Kidney (tissue), 14 donors: Measurements from ENCODE around the gene SEMA5B. TPM values are rescaled to one million over a fixed set of nuclear protein-coding genes. Genes with fewer than 3 reads are reported as not detected.

Experiments used
- DNase-seq, 5 donors: peaks; one replicate each; pipeline ENCODE4 v3.0.0-alpha.2; 2013 to 2020
- FAIRE-seq: peaks from 2 replicates; lab custom pipeline; 2012; peaks lifted over from hg19 to GRCh38; lab: Jason Lieb, UNC
- H3K27ac ChIP-seq, 2 donors: one replicate each; pipeline ENCODE4 v1.7.0; 2013; ENCODE audit warnings: low read depth in 2 of 2, low read length in 2 of 2, inconsistent platforms in 1 of 2
- H3K27me3 ChIP-seq: one replicate; pipeline ENCODE4 v1.7.1; 2013; ENCODE audit warnings: low read length, inconsistent platforms; ENCODE audit not compliant: control insufficient read depth, insufficient read depth
- H3K36me3 ChIP-seq, 3 donors: one replicate each; pipeline versions ENCODE4 v1.7.0 to v1.7.1; 2013; ENCODE audit warnings: low read length in 3 of 3, control low read depth in 1 of 3, inconsistent platforms in 1 of 3; ENCODE audit not compliant: insufficient read depth in 3 of 3, control insufficient read depth in 2 of 3
- H3K4me1 ChIP-seq, 3 donors: one replicate each; pipeline versions ENCODE4 v1.7.0 to v1.7.1; 2013; ENCODE audit warnings: low read length in 3 of 3, inconsistent platforms in 1 of 3, low read depth in 1 of 3; ENCODE audit not compliant: control insufficient read depth in 2 of 3, insufficient read depth in 2 of 3
- H3K4me3 ChIP-seq, 3 donors: one replicate each; pipeline versions ENCODE4 v1.7.0 to v1.8.1; 2013; ENCODE audit warnings: low read length in 3 of 3, control low read depth in 1 of 3, inconsistent platforms in 1 of 3
- H3K9ac ChIP-seq, 3 donors: one replicate each; pipeline versions ENCODE4 v1.7.0 to v1.7.1; 2013; ENCODE audit warnings: low read length in 3 of 3, control low read depth in 1 of 3, inconsistent platforms in 1 of 3
- H3K9me3 ChIP-seq, 3 donors: one replicate each; pipeline versions ENCODE4 v1.7.0 to v1.7.1; 2013; ENCODE audit warnings: low read length in 3 of 3, control low read depth in 1 of 3, inconsistent platforms in 1 of 3; ENCODE audit not compliant: control insufficient read depth in 2 of 3, insufficient read depth in 1 of 3
- intact Hi-C: fragments of 100-400 bp; cut with DNase I; formaldehyde crosslinking; loops from one replicate; pipeline ENCODE4 v1.11.1; 2022
- polyA plus RNA-seq: library from polyadenylated mRNA; stranded (reverse); fragments of 350-450 nt; fragmentation: Illumina TruSeq; extraction: RNeasy Lipid Tissue Mini Kit (QIAGEN cat#74804); gene quantifications from one replicate; pipeline ENCODE4 v1.2.3, GENCODE V29; 2014; ENCODE audit warnings: low read depth, low replicate concordance; ENCODE audit not compliant: insufficient read depth
- total RNA-seq: library from RNA; stranded (reverse); fragmentation: NEBNext Ultra II Directional; extraction: Animal tissue kit (Norgen Biotek cat#: 25700); gene quantifications from one replicate; pipeline ENCODE4 v1.2.1, GENCODE V29; 2021
- TF ChIP-seq, protein P1 (sequence below): IDR thresholded peaks from 3 replicates; pipeline ENCODE4 v1.5.1; 2012; ENCODE audit warnings: mild to moderate bottlenecking, moderate library complexity, borderline replicate concordance; ENCODE audit not compliant: insufficient read depth; ENCODE audit errors: extremely low read depth
- donor health status: control.
- donor health status: control.
- donor health status: control.
- donor health status: control.
- donor health status: control.
- donor health status: DM: yes; HTN: yes; CAD: no.
- donor health status: Normal renal cell carcinoma (clear cell type).

Gene SEMA5B
- total and polyA plus RNA-seq, 2 donors from 2014 or later = 6.6 to 8.4 TPM

DNA sequence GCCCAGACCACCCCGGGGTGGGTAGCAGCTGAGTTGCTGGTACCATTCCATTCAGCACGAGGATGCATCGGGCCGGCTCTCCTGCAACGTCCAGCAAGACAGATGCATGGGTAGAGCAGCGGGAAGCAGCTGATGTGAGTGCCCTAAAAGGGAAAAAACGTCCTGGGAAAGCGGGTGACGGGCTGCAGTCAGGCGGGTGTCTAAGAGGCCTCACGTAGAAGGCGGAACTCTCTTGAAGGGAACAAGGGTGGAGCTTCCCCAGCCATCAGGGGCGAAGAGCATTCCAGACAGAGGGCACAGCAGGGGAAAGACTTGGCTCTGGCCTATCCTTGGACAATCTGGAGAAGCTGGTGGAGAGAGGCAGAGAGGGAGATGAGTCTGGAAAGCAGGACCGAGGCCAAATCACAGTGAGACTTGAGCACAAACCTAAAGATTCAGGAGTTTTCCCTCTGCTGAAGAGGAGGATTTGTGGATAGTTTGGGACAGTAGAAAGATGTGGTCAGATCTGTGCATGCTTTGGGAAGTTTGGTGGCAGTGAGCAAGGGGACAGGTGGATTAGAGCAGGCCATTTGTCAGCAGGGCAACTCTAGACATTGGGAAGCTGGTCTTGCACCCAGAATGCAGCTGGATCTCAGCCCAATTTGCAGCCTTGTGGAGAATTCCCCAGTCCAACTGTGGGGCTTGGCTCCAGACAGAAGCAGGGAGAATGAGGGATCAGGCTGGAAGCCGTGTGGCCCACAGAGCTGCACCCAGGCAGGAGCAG lies 70.7 kb downstream of the SEMA5B start:
- peaks cover 0 to 8% (median 2%) of the 10 kb centered on the region in 3 donors for H3K4me1 ChIP-seq
- no peaks in the 10 kb centered on the region for H3K36me3 ChIP-seq
- no peaks in the 10 kb centered on the region for H3K9me3 ChIP-seq
- intact Hi-C loops = no loop called here
- DNase-seq (peak in 1 of 5 donors; percentile 38), FAIRE-seq (no peak)
- H3K9ac ChIP-seq = no peak overlapping the region
- H3K27me3 ChIP-seq = no peaks in the 10 kb centered on the region
- H3K27ac ChIP-seq = no peak overlapping the region
- no peak overlapping the region for H3K4me3 ChIP-seq
- TF ChIP-seq, protein P1, sequence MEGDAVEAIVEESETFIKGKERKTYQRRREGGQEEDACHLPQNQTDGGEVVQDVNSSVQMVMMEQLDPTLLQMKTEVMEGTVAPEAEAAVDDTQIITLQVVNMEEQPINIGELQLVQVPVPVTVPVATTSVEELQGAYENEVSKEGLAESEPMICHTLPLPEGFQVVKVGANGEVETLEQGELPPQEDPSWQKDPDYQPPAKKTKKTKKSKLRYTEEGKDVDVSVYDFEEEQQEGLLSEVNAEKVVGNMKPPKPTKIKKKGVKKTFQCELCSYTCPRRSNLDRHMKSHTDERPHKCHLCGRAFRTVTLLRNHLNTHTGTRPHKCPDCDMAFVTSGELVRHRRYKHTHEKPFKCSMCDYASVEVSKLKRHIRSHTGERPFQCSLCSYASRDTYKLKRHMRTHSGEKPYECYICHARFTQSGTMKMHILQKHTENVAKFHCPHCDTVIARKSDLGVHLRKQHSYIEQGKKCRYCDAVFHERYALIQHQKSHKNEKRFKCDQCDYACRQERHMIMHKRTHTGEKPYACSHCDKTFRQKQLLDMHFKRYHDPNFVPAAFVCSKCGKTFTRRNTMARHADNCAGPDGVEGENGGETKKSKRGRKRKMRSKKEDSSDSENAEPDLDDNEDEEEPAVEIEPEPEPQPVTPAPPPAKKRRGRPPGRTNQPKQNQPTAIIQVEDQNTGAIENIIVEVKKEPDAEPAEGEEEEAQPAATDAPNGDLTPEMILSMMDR = no peak

DNA sequence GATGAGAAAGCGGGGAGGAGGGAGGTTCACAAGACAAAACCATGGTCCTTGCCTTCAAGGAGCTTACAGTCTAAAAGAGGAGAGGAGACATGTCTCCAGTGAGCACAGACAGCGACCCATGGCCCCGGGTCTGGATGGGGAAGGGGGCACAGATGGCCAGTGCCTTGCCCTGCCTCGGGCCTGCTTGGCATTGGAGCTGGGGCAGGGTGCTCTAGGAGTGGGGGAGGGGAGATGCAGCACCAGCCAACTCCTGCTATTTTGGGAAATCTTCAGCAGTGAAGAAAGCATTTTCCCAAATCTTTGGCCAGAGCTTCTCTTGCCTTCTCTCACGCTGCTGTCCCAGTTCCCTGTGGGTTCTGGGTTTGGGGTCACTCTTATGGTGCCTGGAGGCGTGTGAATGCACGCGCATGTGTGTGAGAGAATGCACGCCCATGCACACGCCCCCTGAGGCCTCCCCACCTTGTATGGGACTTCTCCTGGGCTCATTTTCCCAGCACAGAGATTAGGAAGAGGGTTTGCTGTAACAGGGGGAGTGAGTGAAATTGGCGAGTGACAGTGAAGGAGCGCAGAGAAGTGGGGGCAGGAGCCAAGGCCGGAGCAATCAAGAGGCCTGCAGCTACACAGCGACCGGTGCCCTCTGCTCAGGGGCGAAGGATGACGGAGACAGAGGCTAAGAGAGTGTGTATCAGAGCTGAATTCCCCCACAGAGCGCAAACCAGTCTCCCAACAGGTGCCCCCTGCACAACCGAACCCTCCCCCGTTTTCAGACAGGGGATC lies 71.5 kb downstream of the SEMA5B start:
- no peak overlapping the region for H3K4me3 ChIP-seq
- intact Hi-C loops = no loop called here
- no peaks in the 10 kb centered on the region for H3K9me3 ChIP-seq
- DNase-seq (no peak), FAIRE-seq (no peak)
- no peak overlapping the region for H3K9ac ChIP-seq
- H3K27ac ChIP-seq = no peak overlapping the region
- H3K36me3 ChIP-seq = no peaks in the 10 kb centered on the region
- H3K27me3 ChIP-seq = no peaks in the 10 kb centered on the region
- TF ChIP-seq, protein P1 = no peak
- peaks cover 0 to 8% (median 2%) of the 10 kb centered on the region in 3 donors for H3K4me1 ChIP-seq

DNA sequence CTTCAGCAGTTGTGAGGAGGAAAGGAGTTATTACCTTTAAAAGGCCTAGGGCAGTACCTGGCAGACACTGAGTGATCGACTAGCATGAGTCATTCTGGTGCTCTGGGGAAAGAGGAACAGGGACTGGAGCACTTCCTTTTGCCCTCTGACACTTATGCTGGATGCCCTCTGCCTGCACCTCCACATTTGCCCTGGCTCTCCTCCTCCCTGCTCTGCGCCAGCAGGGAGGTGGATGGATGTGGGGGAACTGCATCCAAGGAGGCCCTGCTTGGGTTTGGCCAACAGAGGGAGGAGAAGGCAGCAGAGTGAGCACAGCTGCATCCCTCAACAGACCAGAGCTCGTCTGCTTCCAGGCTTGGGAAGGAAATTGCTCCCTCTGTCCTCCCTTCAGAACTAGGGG lies 75.0 kb downstream of the SEMA5B start:
- no peaks in the 10 kb centered on the region for H3K27me3 ChIP-seq
- DNase-seq = peak in 1 of 5 donors; percentile 63
- H3K36me3 ChIP-seq = no peaks in the 10 kb centered on the region
- peaks cover 0 to 6% (median 0%) of the 10 kb centered on the region in 3 donors for H3K9me3 ChIP-seq
- TF ChIP-seq, protein P1 = no peak
- peaks cover 0 to 6% (median 2%) of the 10 kb centered on the region in 3 donors for H3K4me1 ChIP-seq
- no peak overlapping the region for H3K9ac ChIP-seq
- FAIRE-seq = no peak
- intact Hi-C loops = no loop called here
- no peak overlapping the region for H3K27ac ChIP-seq
- no peak overlapping the region for H3K4me3 ChIP-seq
